SK-N-SH treated with all-trans-retinoic acid at 6 μM for 48 hours (cell line): ENCODE measurements around the gene NDUFA5.

Experiments used
- ARNTL ChIP-seq: fragments of 450-650 bp; formaldehyde crosslinking; IDR thresholded peaks from 2 replicates; pipeline ENCODE4 v1.5.0; 2020; ENCODE audit warnings: low read depth, mild to moderate bottlenecking, moderate library complexity, borderline replicate concordance
- BACH2 ChIP-seq: fragments of 250-450 bp; sonication (Bioruptor Pico); IDR thresholded peaks from 2 replicates; pipeline ENCODE4 v1.9.0; 2021; ENCODE audit warnings: mild to moderate bottlenecking, borderline replicate concordance
- ESRRG ChIP-seq: fragments of 250-450 bp; sonication (Bioruptor Pico); IDR thresholded peaks from 2 replicates; pipeline ENCODE4 v1.6.1; 2021; ENCODE audit warnings: mild to moderate bottlenecking
- GLIS3 ChIP-seq: fragments of 250-450 bp; sonication (Bioruptor Pico); IDR thresholded peaks from 2 replicates; pipeline ENCODE4 v1.5.0; 2020; ENCODE audit warnings: mild to moderate bottlenecking, moderate library complexity
- ISL1 ChIP-seq: fragments of 250-450 bp; sonication (Bioruptor Pico); IDR thresholded peaks from 2 replicates; pipeline ENCODE4 v2.1.2; 2022; ENCODE audit warnings: mild to moderate bottlenecking, moderate library complexity
- PPARA ChIP-seq: fragments of 250-450 bp; sonication (Bioruptor Pico); IDR thresholded peaks from 2 replicates; pipeline ENCODE4 v1.5.0; 2020; ENCODE audit warnings: mild to moderate bottlenecking, borderline replicate concordance
- TCF4 ChIP-seq: fragments of 250-450 bp; sonication (Bioruptor Pico); IDR thresholded peaks from 2 replicates; pipeline ENCODE4 v1.8.0; 2021; ENCODE audit warnings: mild to moderate bottlenecking, moderate library complexity, borderline replicate concordance
- ZC3H10 ChIP-seq: fragments of 250-450 bp; sonication (Bioruptor Pico); IDR thresholded peaks from 2 replicates; pipeline ENCODE4 v1.5.1; 2021; ENCODE audit warnings: mild to moderate bottlenecking, moderate library complexity
- ZFP3 ChIP-seq: fragments of 250-450 bp; sonication (Bioruptor Pico); IDR thresholded peaks from 2 replicates; pipeline ENCODE4 v1.5.0; 2020; ENCODE audit warnings: mild to moderate bottlenecking, moderate library complexity
- ZFP30 ChIP-seq: fragments of 450-650 bp; formaldehyde crosslinking; IDR thresholded peaks from 2 replicates; pipeline ENCODE4 v1.5.0; 2022; ENCODE audit warnings: mild to moderate bottlenecking, moderate library complexity
- ZNF70 ChIP-seq: fragments of 450-650 bp; formaldehyde crosslinking; IDR thresholded peaks from 2 replicates; pipeline ENCODE4 v1.5.0; 2020; ENCODE audit warnings: mild to moderate bottlenecking, moderate library complexity
- TF ChIP-seq, protein P1 (sequence below): fragments of 250-450 bp; sonication (Bioruptor Pico); IDR thresholded peaks from 2 replicates; pipeline ENCODE4 v1.5.0; 2020; ENCODE audit warnings: mild to moderate bottlenecking, moderate library complexity

DNA sequence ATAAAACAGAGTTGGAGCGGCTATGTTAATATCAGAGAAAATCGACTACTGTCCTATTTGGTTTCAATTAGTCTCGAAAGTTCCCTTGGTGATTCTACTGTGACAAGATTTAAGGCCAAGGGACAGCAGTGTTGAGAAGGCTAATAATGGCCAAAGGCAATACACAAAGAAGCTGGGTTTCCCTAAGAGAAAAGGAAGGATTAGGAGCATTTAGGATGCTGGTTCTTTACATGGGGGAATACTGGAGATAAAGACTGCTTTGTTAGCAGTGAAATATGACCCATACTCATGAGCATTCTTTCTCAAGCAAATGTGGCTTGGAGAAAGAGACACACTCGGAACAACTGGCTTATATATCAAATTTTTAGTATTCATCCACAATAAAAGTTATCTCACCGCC, 55.4 kb downstream of the NDUFA5 start:
- TF ChIP-seq BACH2 (CRISPR knock-in tag): no peak
- TF ChIP-seq TCF4 (CRISPR knock-in tag): no peak
- TF ChIP-seq ZFP30 (CRISPR knock-in tag): no peak
- TF ChIP-seq ZC3H10 (CRISPR knock-in tag): no peak
- no peak for TF ChIP-seq PPARA (CRISPR knock-in tag)
- TF ChIP-seq GLIS3 (CRISPR knock-in tag): no peak
- no peak for TF ChIP-seq ZNF70 (CRISPR knock-in tag)
- TF ChIP-seq ISL1 (CRISPR knock-in tag): no peak
- TF ChIP-seq ESRRG (CRISPR knock-in tag): no peak
- TF ChIP-seq ZFP3: no peak
- no peak for TF ChIP-seq ARNTL (CRISPR knock-in tag)
- TF ChIP-seq, protein P1, sequence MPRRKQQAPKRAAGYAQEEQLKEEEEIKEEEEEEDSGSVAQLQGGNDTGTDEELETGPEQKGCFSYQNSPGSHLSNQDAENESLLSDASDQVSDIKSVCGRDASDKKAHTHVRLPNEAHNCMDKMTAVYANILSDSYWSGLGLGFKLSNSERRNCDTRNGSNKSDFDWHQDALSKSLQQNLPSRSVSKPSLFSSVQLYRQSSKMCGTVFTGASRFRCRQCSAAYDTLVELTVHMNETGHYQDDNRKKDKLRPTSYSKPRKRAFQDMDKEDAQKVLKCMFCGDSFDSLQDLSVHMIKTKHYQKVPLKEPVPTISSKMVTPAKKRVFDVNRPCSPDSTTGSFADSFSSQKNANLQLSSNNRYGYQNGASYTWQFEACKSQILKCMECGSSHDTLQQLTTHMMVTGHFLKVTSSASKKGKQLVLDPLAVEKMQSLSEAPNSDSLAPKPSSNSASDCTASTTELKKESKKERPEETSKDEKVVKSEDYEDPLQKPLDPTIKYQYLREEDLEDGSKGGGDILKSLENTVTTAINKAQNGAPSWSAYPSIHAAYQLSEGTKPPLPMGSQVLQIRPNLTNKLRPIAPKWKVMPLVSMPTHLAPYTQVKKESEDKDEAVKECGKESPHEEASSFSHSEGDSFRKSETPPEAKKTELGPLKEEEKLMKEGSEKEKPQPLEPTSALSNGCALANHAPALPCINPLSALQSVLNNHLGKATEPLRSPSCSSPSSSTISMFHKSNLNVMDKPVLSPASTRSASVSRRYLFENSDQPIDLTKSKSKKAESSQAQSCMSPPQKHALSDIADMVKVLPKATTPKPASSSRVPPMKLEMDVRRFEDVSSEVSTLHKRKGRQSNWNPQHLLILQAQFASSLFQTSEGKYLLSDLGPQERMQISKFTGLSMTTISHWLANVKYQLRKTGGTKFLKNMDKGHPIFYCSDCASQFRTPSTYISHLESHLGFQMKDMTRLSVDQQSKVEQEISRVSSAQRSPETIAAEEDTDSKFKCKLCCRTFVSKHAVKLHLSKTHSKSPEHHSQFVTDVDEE (CRISPR knock-in tag): no peak
